ENCODE results near the gene DAB1.

DNA sequence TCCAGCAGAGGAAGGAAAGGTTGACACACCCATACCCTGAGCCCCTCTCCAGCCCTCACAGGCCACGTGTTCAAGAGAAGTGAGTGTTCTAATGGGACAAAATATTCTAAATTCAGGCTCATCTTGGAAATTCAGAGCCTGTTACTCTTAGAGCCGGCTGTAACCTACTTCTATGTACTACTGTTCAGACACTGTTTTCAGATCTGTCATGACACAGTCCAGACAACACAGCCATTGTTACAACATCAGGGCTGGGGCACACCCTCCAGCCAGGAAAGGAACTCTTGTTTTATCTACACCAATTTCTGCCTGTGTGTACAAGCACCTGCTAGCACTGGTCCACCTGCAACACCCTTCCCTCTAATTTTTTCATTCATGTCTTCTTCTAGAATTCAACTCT is 312.7 kb downstream of the DAB1 start:
- TF ChIP-seq, protein P1, sequence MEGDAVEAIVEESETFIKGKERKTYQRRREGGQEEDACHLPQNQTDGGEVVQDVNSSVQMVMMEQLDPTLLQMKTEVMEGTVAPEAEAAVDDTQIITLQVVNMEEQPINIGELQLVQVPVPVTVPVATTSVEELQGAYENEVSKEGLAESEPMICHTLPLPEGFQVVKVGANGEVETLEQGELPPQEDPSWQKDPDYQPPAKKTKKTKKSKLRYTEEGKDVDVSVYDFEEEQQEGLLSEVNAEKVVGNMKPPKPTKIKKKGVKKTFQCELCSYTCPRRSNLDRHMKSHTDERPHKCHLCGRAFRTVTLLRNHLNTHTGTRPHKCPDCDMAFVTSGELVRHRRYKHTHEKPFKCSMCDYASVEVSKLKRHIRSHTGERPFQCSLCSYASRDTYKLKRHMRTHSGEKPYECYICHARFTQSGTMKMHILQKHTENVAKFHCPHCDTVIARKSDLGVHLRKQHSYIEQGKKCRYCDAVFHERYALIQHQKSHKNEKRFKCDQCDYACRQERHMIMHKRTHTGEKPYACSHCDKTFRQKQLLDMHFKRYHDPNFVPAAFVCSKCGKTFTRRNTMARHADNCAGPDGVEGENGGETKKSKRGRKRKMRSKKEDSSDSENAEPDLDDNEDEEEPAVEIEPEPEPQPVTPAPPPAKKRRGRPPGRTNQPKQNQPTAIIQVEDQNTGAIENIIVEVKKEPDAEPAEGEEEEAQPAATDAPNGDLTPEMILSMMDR (IDR thresholded peaks at IDR 0.05; ENCODE audit: insufficient read depth, low read length), result no peak
- no peak for TF ChIP-seq POLR2AphosphoS5 (IDR thresholded peaks at IDR 0.05; ENCODE audit: low read depth)
- TF ChIP-seq, protein P2, sequence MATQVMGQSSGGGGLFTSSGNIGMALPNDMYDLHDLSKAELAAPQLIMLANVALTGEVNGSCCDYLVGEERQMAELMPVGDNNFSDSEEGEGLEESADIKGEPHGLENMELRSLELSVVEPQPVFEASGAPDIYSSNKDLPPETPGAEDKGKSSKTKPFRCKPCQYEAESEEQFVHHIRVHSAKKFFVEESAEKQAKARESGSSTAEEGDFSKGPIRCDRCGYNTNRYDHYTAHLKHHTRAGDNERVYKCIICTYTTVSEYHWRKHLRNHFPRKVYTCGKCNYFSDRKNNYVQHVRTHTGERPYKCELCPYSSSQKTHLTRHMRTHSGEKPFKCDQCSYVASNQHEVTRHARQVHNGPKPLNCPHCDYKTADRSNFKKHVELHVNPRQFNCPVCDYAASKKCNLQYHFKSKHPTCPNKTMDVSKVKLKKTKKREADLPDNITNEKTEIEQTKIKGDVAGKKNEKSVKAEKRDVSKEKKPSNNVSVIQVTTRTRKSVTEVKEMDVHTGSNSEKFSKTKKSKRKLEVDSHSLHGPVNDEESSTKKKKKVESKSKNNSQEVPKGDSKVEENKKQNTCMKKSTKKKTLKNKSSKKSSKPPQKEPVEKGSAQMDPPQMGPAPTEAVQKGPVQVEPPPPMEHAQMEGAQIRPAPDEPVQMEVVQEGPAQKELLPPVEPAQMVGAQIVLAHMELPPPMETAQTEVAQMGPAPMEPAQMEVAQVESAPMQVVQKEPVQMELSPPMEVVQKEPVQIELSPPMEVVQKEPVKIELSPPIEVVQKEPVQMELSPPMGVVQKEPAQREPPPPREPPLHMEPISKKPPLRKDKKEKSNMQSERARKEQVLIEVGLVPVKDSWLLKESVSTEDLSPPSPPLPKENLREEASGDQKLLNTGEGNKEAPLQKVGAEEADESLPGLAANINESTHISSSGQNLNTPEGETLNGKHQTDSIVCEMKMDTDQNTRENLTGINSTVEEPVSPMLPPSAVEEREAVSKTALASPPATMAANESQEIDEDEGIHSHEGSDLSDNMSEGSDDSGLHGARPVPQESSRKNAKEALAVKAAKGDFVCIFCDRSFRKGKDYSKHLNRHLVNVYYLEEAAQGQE (IDR thresholded peaks at IDR 0.05; ENCODE audit: insufficient replicate concordance, low read depth), result no peak
- TF ChIP-seq SPI1 (IDR thresholded peaks at IDR 0.05; ENCODE audit: borderline replicate concordance, low read depth), result no peak

All from HL-60 (cell line).